Measurements from ENCODE around the gene MAP3K20.

MAP3K20 gene

DNA sequence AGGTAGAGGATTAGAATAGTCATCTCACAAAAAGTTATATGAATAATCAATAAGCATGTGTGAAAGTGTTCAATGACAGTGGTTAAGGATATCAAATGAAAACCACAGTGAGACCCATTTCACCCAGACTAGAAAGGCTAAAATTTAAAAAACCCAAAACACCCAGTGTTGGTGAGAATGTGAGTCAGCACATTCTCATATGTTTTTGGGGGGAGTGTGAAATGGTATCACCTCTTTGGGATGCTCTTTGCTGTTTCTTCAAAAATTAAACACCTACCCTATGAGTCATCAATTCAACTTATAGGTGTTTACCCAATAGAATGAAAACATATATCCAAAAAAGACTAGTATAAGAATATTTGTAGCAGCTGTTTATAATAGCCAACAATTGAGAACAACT, 69.8 kb downstream of the MAP3K20 start:
- Histone ChIP-seq H3K9ac (ENCODE audit: low read length in 2 of 2) (no peak overlapping the region), H3K9me3 (ENCODE audit: control insufficient read depth in 2 of 2, low read length in 2 of 2) (no peaks in the 10 kb centered on the region), H3K27me3 (ENCODE audit: control insufficient read depth in 1 of 2, insufficient read depth in 2 of 2, low read length in 2 of 2) (no peaks in the 10 kb centered on the region), H3K27ac (ENCODE audit: low read length) (no peak overlapping the region), H3K36me3 (ENCODE audit: control insufficient read depth in 2 of 2, insufficient read depth in 2 of 2, low read length in 2 of 2) (no peaks in the 10 kb centered on the region), H3K4me1 (ENCODE audit: control insufficient read depth, insufficient read depth, low read length) (no peaks in the 10 kb centered on the region), H3K4me3 (ENCODE audit: low read length in 2 of 2) (no peak overlapping the region)

DNA sequence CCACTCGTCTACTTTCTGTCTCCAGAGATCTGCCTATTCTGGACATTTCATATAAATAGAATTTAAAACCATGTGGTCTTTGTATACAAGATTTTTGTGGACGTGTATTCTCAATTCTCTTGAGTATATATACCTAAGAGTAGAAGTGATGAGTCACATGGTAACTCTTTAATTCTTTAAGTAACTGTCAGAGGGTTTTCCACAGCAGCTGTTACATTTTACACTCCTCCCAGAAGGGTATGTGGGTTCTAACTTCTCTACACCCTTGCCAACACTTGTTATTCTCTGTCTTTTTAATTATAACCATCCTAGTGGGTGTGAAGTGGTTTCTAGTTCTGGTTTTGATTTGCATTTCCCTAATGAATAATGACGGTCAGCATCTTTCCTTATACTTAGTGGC, 70.9 kb downstream of the MAP3K20 start:
- no peaks in the 10 kb centered on the region for H3K36me3 ChIP-seq (ENCODE audit: control insufficient read depth in 2 of 2, insufficient read depth in 2 of 2, low read length in 2 of 2)
- H3K27ac ChIP-seq (ENCODE audit: low read length): no peak overlapping the region
- H3K9me3 ChIP-seq (ENCODE audit: control insufficient read depth in 2 of 2, low read length in 2 of 2): no peaks in the 10 kb centered on the region
- no peaks in the 10 kb centered on the region for H3K4me1 ChIP-seq (ENCODE audit: control insufficient read depth, insufficient read depth, low read length)
- H3K27me3 ChIP-seq (ENCODE audit: control insufficient read depth in 1 of 2, insufficient read depth in 2 of 2, low read length in 2 of 2): no peaks in the 10 kb centered on the region
- H3K9ac ChIP-seq (ENCODE audit: low read length in 2 of 2): no peak overlapping the region
- no peak overlapping the region for H3K4me3 ChIP-seq (ENCODE audit: low read length in 2 of 2)

DNA sequence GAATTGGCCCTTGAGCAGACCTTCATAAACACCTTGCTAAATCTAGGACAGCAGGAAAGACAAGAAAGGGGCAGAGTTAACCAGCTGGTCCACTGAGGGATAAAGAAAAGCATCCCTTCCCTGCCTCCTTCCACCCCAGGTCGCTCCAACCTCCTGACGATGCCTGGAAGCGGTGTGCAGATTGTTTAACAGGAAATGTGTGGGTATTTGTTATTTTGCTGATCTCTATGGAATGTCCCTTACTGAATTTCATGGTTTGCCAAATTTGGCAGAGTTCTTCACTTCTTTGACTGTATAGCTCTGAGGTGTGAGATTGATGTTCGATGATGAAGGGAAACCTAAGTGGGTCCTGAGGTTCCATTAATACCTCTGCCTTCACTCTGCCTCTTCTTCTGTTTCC, 72.9 kb downstream of the MAP3K20 start:
- Histone ChIP-seq H3K4me1 (ENCODE audit: control insufficient read depth, insufficient read depth, low read length) (no peaks in the 10 kb centered on the region), H3K27me3 (ENCODE audit: control insufficient read depth in 1 of 2, insufficient read depth in 2 of 2, low read length in 2 of 2) (no peaks in the 10 kb centered on the region), H3K4me3 (ENCODE audit: low read length in 2 of 2) (no peak overlapping the region), H3K27ac (ENCODE audit: low read length) (no peak overlapping the region), H3K9ac (ENCODE audit: low read length in 2 of 2) (no peak overlapping the region), H3K9me3 (ENCODE audit: control insufficient read depth in 2 of 2, low read length in 2 of 2) (no peaks in the 10 kb centered on the region), H3K36me3 (ENCODE audit: control insufficient read depth in 2 of 2, insufficient read depth in 2 of 2, low read length in 2 of 2) (no peaks in the 10 kb centered on the region)

DNA sequence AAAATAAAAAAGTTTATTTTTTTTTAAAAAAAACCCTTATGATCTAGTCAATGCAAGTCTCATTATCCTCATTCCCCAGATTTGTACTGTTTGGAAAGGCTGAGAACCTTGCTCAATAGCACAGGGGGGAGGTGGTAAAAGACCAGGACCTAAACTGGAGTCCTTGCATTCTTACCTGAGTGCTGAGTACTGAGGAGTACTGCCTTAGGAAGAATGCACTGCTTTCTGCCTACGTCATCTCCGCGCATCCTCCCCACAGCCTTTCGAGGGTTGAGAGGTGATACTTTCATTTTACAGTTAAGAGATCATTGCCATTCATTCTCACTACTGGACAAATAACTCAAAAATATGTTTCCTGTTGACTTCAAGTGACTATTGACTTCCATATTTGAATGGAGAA, 73.8 kb downstream of the MAP3K20 start:
- H3K36me3 ChIP-seq (ENCODE audit: control insufficient read depth in 2 of 2, insufficient read depth in 2 of 2, low read length in 2 of 2): no peaks in the 10 kb centered on the region
- no peaks in the 10 kb centered on the region for H3K27me3 ChIP-seq (ENCODE audit: control insufficient read depth in 1 of 2, insufficient read depth in 2 of 2, low read length in 2 of 2)
- no peaks in the 10 kb centered on the region for H3K4me1 ChIP-seq (ENCODE audit: control insufficient read depth, insufficient read depth, low read length)
- H3K4me3 ChIP-seq (ENCODE audit: low read length in 2 of 2): no peak overlapping the region
- no peak overlapping the region for H3K27ac ChIP-seq (ENCODE audit: low read length)
- H3K9ac ChIP-seq (ENCODE audit: low read length in 2 of 2): no peak overlapping the region
- H3K9me3 ChIP-seq (ENCODE audit: control insufficient read depth in 2 of 2, low read length in 2 of 2): no peaks in the 10 kb centered on the region

DNA sequence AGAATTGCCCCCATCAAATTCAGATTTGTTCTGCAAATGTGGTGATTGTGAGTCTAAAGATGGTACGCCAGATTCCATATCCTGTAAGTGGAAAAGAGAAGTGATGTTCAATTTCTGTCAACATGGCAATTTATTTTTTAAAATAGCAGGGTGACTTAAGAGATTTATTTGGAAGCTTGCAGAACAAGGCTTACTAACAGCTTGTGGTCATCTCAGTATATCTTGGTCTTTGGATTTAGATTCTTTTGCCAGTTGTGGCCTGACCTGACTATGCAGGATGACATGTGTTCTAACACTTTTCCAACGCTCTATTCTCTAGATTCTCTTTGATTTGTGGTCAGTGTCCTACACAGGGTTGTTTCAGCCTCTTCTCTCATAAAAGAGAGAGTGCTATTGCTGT, 74.4 kb downstream of the MAP3K20 start:
- Histone ChIP-seq H3K27ac (ENCODE audit: low read length) (no peak overlapping the region), H3K4me3 (ENCODE audit: low read length in 2 of 2) (no peak overlapping the region), H3K9ac (ENCODE audit: low read length in 2 of 2) (no peak overlapping the region), H3K4me1 (ENCODE audit: control insufficient read depth, insufficient read depth, low read length) (no peaks in the 10 kb centered on the region), H3K27me3 (ENCODE audit: control insufficient read depth in 1 of 2, insufficient read depth in 2 of 2, low read length in 2 of 2) (no peaks in the 10 kb centered on the region), H3K9me3 (ENCODE audit: control insufficient read depth in 2 of 2, low read length in 2 of 2) (no peaks in the 10 kb centered on the region), H3K36me3 (ENCODE audit: control insufficient read depth in 2 of 2, insufficient read depth in 2 of 2, low read length in 2 of 2) (no peaks in the 10 kb centered on the region)

DNA sequence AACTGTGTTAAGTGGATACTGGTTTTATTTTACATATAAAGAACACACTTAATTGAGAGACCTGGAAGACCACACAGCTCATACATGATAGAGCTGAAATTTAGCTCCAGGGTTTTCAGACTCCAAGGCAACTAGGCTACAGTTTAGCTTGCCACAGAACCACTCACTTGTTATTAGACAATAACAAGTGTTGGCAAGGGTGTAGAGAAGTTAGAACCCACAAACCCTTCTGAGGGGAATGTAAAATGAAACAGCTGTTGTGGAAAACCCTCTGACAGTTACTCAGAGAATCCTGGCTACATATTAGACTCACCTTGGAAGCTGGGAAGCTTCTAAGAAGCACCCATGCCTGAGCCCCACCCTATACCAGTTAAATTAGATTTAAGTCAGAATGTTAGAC, 75.3 kb downstream of the MAP3K20 start:
- H3K9ac ChIP-seq (ENCODE audit: low read length in 2 of 2): no peak overlapping the region
- H3K4me3 ChIP-seq (ENCODE audit: low read length in 2 of 2): no peak overlapping the region
- H3K4me1 ChIP-seq (ENCODE audit: control insufficient read depth, insufficient read depth, low read length): no peaks in the 10 kb centered on the region
- no peak overlapping the region for H3K27ac ChIP-seq (ENCODE audit: low read length)
- H3K36me3 ChIP-seq (ENCODE audit: control insufficient read depth in 2 of 2, insufficient read depth in 2 of 2, low read length in 2 of 2): no peaks in the 10 kb centered on the region
- H3K27me3 ChIP-seq (ENCODE audit: control insufficient read depth in 1 of 2, insufficient read depth in 2 of 2, low read length in 2 of 2): no peaks in the 10 kb centered on the region
- H3K9me3 ChIP-seq (ENCODE audit: control insufficient read depth in 2 of 2, low read length in 2 of 2): no peaks in the 10 kb centered on the region

DNA sequence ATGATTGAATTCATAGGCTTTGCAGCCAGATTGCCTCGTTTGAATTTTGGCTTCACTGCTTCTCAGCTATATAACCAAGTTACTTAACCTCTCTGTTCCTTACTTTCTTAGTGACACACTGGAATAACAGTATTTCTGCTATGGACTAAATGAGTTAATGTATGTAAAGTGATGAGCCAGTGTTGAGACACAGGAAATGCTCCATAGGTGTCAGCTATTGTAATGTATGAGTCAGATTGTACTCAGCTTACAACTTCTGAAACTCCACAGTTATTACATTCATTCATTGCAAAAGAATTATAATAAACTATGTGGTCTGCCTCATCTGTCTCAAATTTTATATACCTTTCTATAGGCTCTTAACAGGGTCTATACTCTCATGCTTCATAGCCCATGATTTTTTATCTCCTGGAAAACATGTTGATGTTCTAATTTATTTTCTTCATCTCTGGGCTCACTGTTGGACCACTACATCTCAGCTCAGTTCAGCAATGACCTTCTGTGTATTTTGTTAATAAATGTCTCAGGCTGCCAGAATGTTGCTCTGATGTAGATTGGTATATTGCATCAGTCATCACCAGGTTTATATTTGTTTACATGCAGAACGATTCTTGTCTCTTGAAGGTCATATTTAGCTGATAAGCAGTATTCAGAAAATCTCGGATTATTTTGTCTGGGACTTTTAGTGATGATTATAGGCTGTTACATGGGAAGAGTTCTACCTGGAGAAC, 76.2 kb downstream of the MAP3K20 start:
- Histone ChIP-seq H3K36me3 (ENCODE audit: control insufficient read depth in 2 of 2, insufficient read depth in 2 of 2, low read length in 2 of 2) (no peaks in the 10 kb centered on the region), H3K27me3 (ENCODE audit: control insufficient read depth in 1 of 2, insufficient read depth in 2 of 2, low read length in 2 of 2) (no peaks in the 10 kb centered on the region), H3K4me1 (ENCODE audit: control insufficient read depth, insufficient read depth, low read length) (no peaks in the 10 kb centered on the region), H3K27ac (ENCODE audit: low read length) (no peak overlapping the region), H3K9me3 (ENCODE audit: control insufficient read depth in 2 of 2, low read length in 2 of 2) (no peaks in the 10 kb centered on the region), H3K4me3 (ENCODE audit: low read length in 2 of 2) (no peak overlapping the region), H3K9ac (ENCODE audit: low read length in 2 of 2) (no peak overlapping the region)

DNA sequence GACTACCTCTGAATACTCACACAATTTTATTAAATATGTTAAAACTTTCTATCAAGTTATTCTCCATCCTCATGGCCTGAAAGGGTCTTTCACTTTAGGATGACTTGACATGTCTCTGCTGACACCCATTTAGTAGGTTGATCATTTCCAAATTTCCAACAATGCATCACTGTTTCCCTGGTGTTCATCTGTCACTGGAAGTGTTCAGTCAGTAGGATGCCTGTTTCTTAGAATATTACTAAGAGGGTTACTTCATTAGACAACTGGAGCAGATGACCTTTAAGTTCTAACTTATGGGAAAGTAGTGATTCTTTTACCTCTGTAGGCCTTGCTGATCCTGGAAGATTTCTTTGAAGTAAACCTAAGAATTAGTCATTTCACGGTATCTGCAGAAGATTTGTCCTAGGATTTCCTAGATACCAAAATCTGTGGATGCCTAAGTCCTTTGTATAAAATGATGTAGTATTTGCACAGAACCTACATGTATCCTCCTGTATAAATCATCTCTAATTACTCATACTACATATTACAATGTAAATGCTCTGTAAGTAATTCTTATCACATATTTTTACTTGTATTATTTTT, 77.7 kb downstream of the MAP3K20 start:
- no peaks in the 10 kb centered on the region for H3K27me3 ChIP-seq (ENCODE audit: control insufficient read depth in 1 of 2, insufficient read depth in 2 of 2, low read length in 2 of 2)
- H3K4me1 ChIP-seq (ENCODE audit: control insufficient read depth, insufficient read depth, low read length): no peaks in the 10 kb centered on the region
- H3K9ac ChIP-seq (ENCODE audit: low read length in 2 of 2): no peak overlapping the region
- H3K9me3 ChIP-seq (ENCODE audit: control insufficient read depth in 2 of 2, low read length in 2 of 2): no peaks in the 10 kb centered on the region
- no peak overlapping the region for H3K4me3 ChIP-seq (ENCODE audit: low read length in 2 of 2)
- H3K27ac ChIP-seq (ENCODE audit: low read length): no peak overlapping the region
- H3K36me3 ChIP-seq (ENCODE audit: control insufficient read depth in 2 of 2, insufficient read depth in 2 of 2, low read length in 2 of 2): no peaks in the 10 kb centered on the region

DNA sequence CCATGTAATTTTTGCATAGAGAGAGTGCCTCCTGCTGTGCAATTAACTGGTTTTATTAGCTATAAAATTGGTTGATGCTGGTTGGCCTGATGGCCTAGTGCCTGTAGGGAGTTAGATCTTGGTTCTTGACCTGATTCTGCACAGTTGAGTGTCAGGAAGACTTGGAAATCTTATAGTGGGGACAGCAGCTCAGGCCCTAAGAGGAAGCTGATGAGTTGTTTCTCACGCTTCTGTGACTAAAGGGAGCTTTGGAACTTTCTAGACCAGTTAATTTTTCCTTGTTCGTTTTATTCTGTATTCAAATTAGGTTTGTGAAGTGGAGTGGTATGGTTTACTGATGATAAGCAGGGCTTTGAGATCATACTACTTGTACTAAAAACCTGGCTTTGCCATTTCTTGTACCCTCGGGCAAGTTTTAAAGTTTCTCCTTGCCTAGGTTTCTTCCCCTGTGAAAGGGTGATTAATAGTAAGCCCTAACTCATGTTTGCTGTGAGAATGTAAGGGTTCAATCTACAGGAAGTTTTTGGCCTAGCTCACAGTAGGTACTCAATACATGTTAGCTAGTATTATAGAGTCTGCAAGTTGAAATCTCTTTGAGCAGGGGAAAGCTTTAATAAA, 82.1 kb downstream of the MAP3K20 start:
- Histone ChIP-seq H3K27me3 (ENCODE audit: control insufficient read depth in 1 of 2, insufficient read depth in 2 of 2, low read length in 2 of 2) (no peaks in the 10 kb centered on the region), H3K27ac (ENCODE audit: low read length) (no peak overlapping the region), H3K36me3 (ENCODE audit: control insufficient read depth in 2 of 2, insufficient read depth in 2 of 2, low read length in 2 of 2) (no peaks in the 10 kb centered on the region), H3K4me3 (ENCODE audit: low read length in 2 of 2) (no peak overlapping the region), H3K4me1 (ENCODE audit: control insufficient read depth, insufficient read depth, low read length) (peaks cover 11% of the 10 kb centered on the region), H3K9me3 (ENCODE audit: control insufficient read depth in 2 of 2, low read length in 2 of 2) (no peaks in the 10 kb centered on the region), H3K9ac (ENCODE audit: low read length in 2 of 2) (no peak overlapping the region)

DNA sequence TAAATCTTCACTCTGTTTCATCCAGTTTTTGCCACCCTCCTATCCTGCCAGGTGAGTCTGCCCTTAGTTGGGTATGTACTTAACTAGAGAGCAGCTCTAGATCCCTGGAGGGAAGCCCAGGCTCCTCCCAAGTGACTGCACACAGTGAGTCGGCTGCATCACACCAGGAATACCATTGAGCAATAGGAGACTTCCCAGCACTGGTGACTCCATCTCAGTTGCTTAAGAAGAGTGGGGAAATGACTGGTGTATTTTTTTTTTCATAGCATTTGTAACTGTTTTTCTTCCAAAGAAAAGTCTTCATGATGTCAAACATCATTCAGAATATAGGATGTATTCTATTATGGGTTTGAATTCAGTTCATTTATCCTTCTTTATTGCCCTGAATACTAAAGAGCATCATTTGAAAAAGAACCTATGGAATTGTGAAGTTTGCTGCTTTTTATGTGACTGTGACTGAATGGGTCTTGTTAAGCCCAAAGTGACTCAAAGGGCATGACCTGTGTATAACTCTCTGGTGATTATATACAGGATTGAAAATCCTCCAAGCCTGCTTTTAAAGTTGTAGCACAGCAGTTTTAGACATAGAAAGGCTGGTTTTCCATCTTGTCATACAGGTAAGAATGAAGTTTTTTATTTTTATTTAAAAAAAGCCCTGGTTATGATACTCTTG, 84.3 kb downstream of the MAP3K20 start:
- Histone ChIP-seq H3K4me3 (ENCODE audit: low read length in 2 of 2) (no peak overlapping the region), H3K4me1 (ENCODE audit: control insufficient read depth, insufficient read depth, low read length) (peaks cover 11% of the 10 kb centered on the region), H3K9ac (ENCODE audit: low read length in 2 of 2) (no peak overlapping the region), H3K27me3 (ENCODE audit: control insufficient read depth in 1 of 2, insufficient read depth in 2 of 2, low read length in 2 of 2) (no peaks in the 10 kb centered on the region), H3K36me3 (ENCODE audit: control insufficient read depth in 2 of 2, insufficient read depth in 2 of 2, low read length in 2 of 2) (no peaks in the 10 kb centered on the region), H3K9me3 (ENCODE audit: control insufficient read depth in 2 of 2, low read length in 2 of 2) (no peaks in the 10 kb centered on the region), H3K27ac (ENCODE audit: low read length) (no peak overlapping the region)

All from stomach smooth muscle (tissue), 2 donors.